Activated B cell treated with CpG ODN at 0.5 μM for 24 hours (primary cell): ENCODE results near the gene DNAAF8. TPM values are rescaled to one million over a fixed set of nuclear protein-coding genes. Genes with fewer than 3 reads are reported as not detected.

Source experiments
- ATAC-seq: fragments of 200-7000 bp; cut with Tn5 transposase; one replicate; pipeline ENCODE4 v1.10.0; 2021; ENCODE audit warnings: low read depth, mild to moderate bottlenecking, moderate library complexity
- CTCF ChIA-PET: fragments of 350-600 bp; sonication (Branson Sonifier 250); formaldehyde crosslinking; loops from one replicate; lab custom pipeline; 2021; ENCODE audit warnings: antibody characterized with exemption; lab: Charles Lee
- POLR2A ChIA-PET: fragments of 350-600 bp; sonication (Branson Sonifier 250); formaldehyde crosslinking; loops from one replicate; lab custom pipeline; 2021; ENCODE audit warnings: antibody characterized with exemption; lab: Charles Lee
- DNase-seq: peaks from one replicate; pipeline ENCODE4 v3.0.0; 2022
- H3K27ac Mint-ChIP-seq: one replicate; pipeline ENCODE4 v1.8.0; 2020; ENCODE audit warnings: mixed read lengths
- H3K27me3 Mint-ChIP-seq: one replicate; pipeline ENCODE4 v1.8.0; 2021; ENCODE audit warnings: mixed read lengths
- H3K36me3 Mint-ChIP-seq: one replicate; pipeline ENCODE4 v1.8.0; 2021; ENCODE audit warnings: low read depth, mixed read lengths
- H3K4me1 Mint-ChIP-seq: one replicate; pipeline ENCODE4 v1.8.0; 2021; ENCODE audit warnings: mixed read lengths
- H3K4me3 Mint-ChIP-seq: one replicate; pipeline ENCODE4 v1.8.0; 2020; ENCODE audit warnings: mild to moderate bottlenecking, mixed read lengths
- H3K9me3 Mint-ChIP-seq: one replicate; pipeline ENCODE4 v1.8.0; 2020; ENCODE audit warnings: mixed read lengths
- intact Hi-C: fragments of 100-400 bp; cut with micrococcal nuclease; formaldehyde crosslinking; loops from one replicate; pipeline ENCODE4 v1.15.1; 2024
- total RNA-seq: library from RNA; stranded (reverse); gene quantifications from 2 replicates; pipeline ENCODE4 v1.2.3, GENCODE V29; 2022
- TF ChIP-seq, protein P1 (sequence below): fragments of 200-600 bp; IDR thresholded peaks from one replicate; pipeline ENCODE4 v1.8.0; 2022; ENCODE audit warnings: antibody characterized with exemption, mild to moderate bottlenecking

Gene DNAAF8
- total RNA-seq, 1 donor from 2014 or later = 0.31 TPM

DNA sequence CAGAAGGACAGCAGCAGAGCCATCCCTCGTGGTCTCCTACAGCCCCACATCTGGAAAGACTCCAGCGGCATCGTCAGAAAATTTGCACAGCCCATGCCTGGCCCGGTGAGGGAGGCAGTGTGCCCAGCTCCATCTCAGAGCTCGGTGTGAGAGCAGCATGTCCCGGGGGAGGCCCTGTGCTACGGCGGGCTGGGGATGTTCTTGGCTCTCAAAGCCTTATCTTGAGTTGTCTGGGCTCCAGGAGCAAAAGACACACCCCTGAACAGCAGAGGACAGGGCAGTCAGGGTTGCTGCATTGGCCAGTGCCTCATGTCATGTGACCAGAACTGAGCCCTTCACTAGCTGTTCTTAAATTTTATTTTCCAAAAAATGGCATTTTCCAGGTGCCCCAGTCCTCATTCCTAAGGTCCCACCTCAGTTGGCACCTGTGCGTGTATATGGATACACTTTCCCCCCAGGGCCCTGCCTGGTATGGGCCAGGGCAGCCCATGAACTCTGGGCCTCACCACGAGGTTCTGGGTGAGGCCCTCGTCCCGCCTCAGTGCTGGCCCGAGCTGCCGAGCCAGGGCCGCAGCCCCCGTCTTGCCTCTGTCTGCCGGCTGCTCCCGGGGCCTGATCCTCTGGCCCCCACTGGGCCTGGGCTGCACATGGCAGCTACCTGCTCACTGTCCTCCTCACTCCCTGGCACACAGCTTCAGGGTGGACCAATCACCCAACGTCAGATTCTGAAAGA is 38.0 kb upstream of the DNAAF8 start:
- ChIA-PET CTCF (interaction anchor here (1.9 kb wide), 1 partner anchor 38 kb away, joined by 5 read pairs; the partner anchor contains the start of genes ANKS3 and DNAAF8), POLR2A (interaction anchor here (1.5 kb wide), 1 partner anchor 38 kb away, joined by 5 read pairs; the partner anchor contains the start of genes ANKS3 and DNAAF8)
- Mint-ChIP-seq H3K4me1 (peaks cover 9% of the 10 kb centered on the region), H3K27me3 (no peaks in the 10 kb centered on the region), H3K27ac (no peak overlapping the region), H3K36me3 (peaks cover 40% of the 10 kb centered on the region), H3K4me3 (no peak overlapping the region), H3K9me3 (no peaks in the 10 kb centered on the region)
- no peak for ATAC-seq
- intact Hi-C loops = no loop called here
- no peak for DNase-seq
- TF ChIP-seq, protein P1, sequence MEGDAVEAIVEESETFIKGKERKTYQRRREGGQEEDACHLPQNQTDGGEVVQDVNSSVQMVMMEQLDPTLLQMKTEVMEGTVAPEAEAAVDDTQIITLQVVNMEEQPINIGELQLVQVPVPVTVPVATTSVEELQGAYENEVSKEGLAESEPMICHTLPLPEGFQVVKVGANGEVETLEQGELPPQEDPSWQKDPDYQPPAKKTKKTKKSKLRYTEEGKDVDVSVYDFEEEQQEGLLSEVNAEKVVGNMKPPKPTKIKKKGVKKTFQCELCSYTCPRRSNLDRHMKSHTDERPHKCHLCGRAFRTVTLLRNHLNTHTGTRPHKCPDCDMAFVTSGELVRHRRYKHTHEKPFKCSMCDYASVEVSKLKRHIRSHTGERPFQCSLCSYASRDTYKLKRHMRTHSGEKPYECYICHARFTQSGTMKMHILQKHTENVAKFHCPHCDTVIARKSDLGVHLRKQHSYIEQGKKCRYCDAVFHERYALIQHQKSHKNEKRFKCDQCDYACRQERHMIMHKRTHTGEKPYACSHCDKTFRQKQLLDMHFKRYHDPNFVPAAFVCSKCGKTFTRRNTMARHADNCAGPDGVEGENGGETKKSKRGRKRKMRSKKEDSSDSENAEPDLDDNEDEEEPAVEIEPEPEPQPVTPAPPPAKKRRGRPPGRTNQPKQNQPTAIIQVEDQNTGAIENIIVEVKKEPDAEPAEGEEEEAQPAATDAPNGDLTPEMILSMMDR = no peak

DNA sequence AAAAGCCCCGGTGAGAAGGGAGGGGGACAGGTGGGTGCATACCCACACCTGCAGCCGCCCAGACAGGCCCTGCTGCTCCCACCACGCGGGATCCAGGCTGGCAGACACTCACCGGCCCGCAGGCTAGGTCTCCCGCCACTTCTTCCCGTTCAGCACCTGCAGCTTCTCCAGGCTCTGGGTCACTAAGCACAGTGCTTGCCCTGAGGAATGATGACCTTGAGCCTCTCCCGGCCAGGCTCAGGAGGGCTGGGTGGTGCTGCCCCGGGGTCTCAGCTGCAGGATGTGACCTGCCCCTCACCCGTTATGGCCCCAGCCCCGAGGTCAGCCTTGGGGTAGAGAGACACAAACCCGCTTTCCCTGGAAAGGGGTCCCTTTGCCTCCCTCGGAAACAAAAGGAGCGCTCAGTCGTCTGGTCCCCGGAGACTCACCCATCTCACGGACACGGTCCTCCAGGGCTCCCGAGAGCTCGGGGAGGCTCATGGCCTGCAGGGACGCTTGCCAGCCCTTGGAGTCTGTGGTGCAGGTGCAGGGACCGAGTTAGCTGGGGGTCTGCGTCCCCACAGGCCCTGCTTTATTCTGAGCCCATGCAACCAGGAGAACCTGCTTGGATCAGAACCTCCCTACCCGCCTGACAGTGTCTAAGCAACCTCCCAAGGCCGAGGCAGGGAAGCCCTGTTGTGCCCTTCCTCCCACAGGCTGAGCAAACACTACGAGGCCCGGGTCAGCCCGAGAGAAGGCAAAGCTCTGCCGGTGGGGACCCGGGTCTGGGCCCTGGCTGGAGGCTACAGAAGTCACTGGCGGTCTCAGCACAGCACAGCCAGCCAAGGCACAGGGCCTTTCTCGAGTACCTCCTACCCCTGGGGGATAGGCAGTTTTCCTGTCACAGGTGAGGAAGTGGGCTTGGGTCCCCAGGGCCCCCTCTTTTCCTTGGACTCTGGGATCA is 37.2 kb upstream of the DNAAF8 start:
- ChIA-PET POLR2A (no interaction called here), CTCF (interaction anchor here (1.9 kb wide), 1 partner anchor 37 kb away, joined by 5 read pairs; the partner anchor contains the start of genes ANKS3 and DNAAF8)
- peaks cover 8% of the 10 kb centered on the region for H3K4me1 Mint-ChIP-seq
- no peaks in the 10 kb centered on the region for H3K27me3 Mint-ChIP-seq
- intact Hi-C loops = no loop called here
- H3K36me3 Mint-ChIP-seq = peaks cover 43% of the 10 kb centered on the region
- ATAC-seq (no peak), DNase-seq (no peak)
- TF ChIP-seq, protein P1 = no peak
- H3K9me3 Mint-ChIP-seq = no peaks in the 10 kb centered on the region
- no peak overlapping the region for H3K27ac Mint-ChIP-seq
- H3K4me3 Mint-ChIP-seq = no peak overlapping the region

DNA sequence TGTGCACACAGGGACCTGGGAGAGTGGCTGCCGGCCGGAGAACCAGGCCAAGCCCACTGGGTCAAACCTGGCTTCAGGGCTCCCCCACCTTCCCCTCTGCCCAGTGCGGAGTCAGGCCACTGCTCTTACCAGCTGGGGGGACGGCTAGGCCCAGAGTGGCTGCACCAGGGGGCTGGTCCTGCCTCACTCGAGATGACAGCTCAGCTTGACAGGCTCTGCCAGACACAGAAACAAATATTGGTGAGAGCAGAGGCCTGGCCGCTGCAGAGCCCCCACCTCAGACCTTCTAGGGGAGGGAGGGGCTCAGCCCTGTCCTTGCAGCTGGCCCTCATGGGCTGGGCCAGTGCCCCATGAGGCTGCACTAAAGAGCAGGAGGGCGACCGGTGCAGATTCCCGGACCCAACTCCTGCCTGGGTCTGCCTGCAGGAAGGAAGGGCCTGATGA is 36.5 kb upstream of the DNAAF8 start:
- ChIA-PET CTCF (no interaction called here), POLR2A (no interaction called here)
- DNase-seq (no peak), ATAC-seq (no peak)
- Mint-ChIP-seq H3K36me3 (peaks cover 47% of the 10 kb centered on the region), H3K27ac (no peak overlapping the region), H3K4me3 (no peak overlapping the region), H3K4me1 (peaks cover 1% of the 10 kb centered on the region), H3K27me3 (no peaks in the 10 kb centered on the region), H3K9me3 (no peaks in the 10 kb centered on the region)
- intact Hi-C loops = no loop called here
- TF ChIP-seq, protein P1 = no peak

DNA sequence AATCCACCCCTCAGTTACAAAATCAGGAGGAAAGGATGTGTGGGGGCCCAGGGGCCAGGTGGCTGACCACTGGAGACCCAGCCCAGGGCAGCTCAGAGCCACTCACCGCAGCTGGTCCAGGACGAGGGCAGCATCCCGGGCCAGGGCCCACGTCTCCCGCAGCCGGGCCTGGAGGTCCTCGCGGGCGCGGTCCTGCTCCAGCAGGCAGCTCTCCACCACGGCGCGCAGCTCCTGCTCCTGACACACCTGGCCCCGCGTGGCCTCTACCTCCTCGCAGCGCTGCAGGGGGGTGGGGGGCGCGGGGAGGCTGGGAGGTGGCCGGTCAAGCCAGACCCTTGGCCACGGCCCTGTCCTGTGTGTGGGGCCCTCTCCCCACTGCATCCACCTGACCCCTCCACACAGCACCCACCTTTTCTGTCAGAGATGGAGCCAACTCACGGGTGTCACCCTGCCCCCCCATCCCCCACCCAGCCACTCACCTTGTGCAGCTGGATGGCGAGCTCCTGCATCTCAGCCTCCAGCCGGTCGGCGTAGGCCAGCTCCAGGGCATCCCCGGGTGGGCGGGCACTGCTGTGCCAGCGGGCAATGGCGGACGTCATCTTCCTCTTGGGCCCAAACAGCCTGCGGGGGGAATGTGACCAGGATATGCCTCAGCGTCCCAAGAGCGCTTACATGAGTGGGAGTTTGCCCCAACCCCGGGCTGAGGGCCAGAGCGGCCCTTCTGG is 35.9 kb upstream of the DNAAF8 start:
- H3K36me3 Mint-ChIP-seq = peaks cover 47% of the 10 kb centered on the region
- no peaks in the 10 kb centered on the region for H3K4me1 Mint-ChIP-seq
- H3K9me3 Mint-ChIP-seq = no peaks in the 10 kb centered on the region
- ChIA-PET CTCF (no interaction called here), POLR2A (no interaction called here)
- no peaks in the 10 kb centered on the region for H3K27me3 Mint-ChIP-seq
- intact Hi-C loops = no loop called here
- TF ChIP-seq, protein P1 = no peak
- no peak overlapping the region for H3K27ac Mint-ChIP-seq
- no peak overlapping the region for H3K4me3 Mint-ChIP-seq
- ATAC-seq = no peak
- no peak for DNase-seq
